ENCODE results near the gene BTBD7. TPM values are rescaled to one million over a fixed set of nuclear protein-coding genes. Genes with fewer than 3 reads are reported as not detected.

BTBD7 gene
- 23.2 and 26.2 TPM in 2 replicates for total RNA-seq

GRCh38 chr14:93332853-93333630 lies at the start of gene BTBD7:
Gene BTBD7 (minus strand): TSS chr14:93333036. CDS start chr14:93296051, 36,985 bp downstream.

GRCh38 chr14:93346926-93347721 lies 14.3 kb upstream of the BTBD7 start, which contains the start of gene COX8C:
Gene COX8C (plus strand): TSS chr14:93347182. CDS start chr14:93347269, 87 bp downstream.

GRCh38 chr14:93206793-93207467 lies 125.9 kb downstream of the BTBD7 start, which contains the start of the genes GON7 and UBR7:
Gene GON7 (minus strand): TSS chr14:93207065. CDS start chr14:93207037, 28 bp downstream.
Gene UBR7 (plus strand): TSS chr14:93207256. CDS start chr14:93207292, 36 bp downstream.

Other genes starting within 250 kb of the BTBD7 start
- gene ITPK1, start 217.1 kb downstream of the BTBD7 start, total RNA-seq, result 23.3 and 31.7 TPM in 2 replicates
- 18.8 and 23.8 TPM in 2 replicates for gene MOAP1, start 148.1 kb downstream of the BTBD7 start, total RNA-seq
- 6.7 and 9.0 TPM in 2 replicates for gene LYSET, start 147.7 kb downstream of the BTBD7 start, total RNA-seq
- gene GON7, start 126.0 kb downstream of the BTBD7 start, total RNA-seq, result 5.5 and 6.2 TPM in 2 replicates
- gene UBR7, start 125.8 kb downstream of the BTBD7 start, total RNA-seq, result 20.6 and 23.8 TPM in 2 replicates
- gene COX8C, start 14.1 kb upstream of the BTBD7 start, total RNA-seq, result not detected in 2 replicates
- 0.07 and 0.33 TPM in 2 replicates for gene UNC79, start 97.9 kb upstream of the BTBD7 start, total RNA-seq

Data from smooth muscle cell of the pulmonary artery (primary cell).